ENCODE results near the gene PCP4L1. TPM values are rescaled to one million over a fixed set of nuclear protein-coding genes. Genes with fewer than 3 reads are reported as not detected.
A peak's percentile ranks its signal among the peaks of the same experiment; 100 is the strongest.

Gene PCP4L1
- total and polyA plus RNA-seq, 2 donors (not counting 1 experiment from before 2014, with no cell fraction given), result not detected

- no peaks in the 10 kb centered on the region for H3K9me3 ChIP-seq (ENCODE audit: control extremely low read depth in 1 of 3, control insufficient read depth in 2 of 3, insufficient read depth in 1 of 3, low read length in 2 of 3)
- H3K9me3 Mint-ChIP-seq (ENCODE audit: insufficient read depth), result no peaks in the 10 kb centered on the region
- H3K79me2 ChIP-seq (ENCODE audit: control insufficient read depth, insufficient read depth, low read length), result peaks cover 13% of the 10 kb centered on the region
- peak; percentile 99 for ATAC-seq (ENCODE audit: low read depth)
- WGBS (ENCODE audit: insufficient coverage), result 61% methylated on average over 10 of the region's 11 CpGs
- no peak overlapping the region for H3K27ac Mint-ChIP-seq
- no peak overlapping the region for H3K4me2 ChIP-seq (replicated peaks; ENCODE audit: low read depth, low read length, poor library complexity, severe bottlenecking)
- no peak overlapping the region for H2AFZ ChIP-seq (ENCODE audit: insufficient read depth, low read depth, low read length, poor library complexity, severe bottlenecking)
- H3K27me3 Mint-ChIP-seq, result peaks cover 4% of the 10 kb centered on the region
- ChIA-PET CTCF (interaction anchor here (0.6 to 3.2 kb wide), 12 partner anchors 10 to 180 kb away, joined by 3 to 33 read pairs (median 6); partner anchors contain the start of genes APOA2, PPOX and TOMM40L), POLR2A (interaction anchor here (0.6 kb wide), 1 partner anchor 171 kb away, joined by 4 read pairs; no protein-coding TSS in a partner anchor)
- H3K4me3 Mint-ChIP-seq, result no peak overlapping the region
- intact Hi-C loops (cut with micrococcal nuclease), result loop anchor here (1.0 kb wide), 1 partner anchor 172 kb away; no protein-coding TSS in a partner anchor
- TF ChIP-seq CTCF (IDR thresholded peaks at IDR 0.05) (peak; percentile 74), EZH2 (IDR thresholded peaks at IDR 0.05; ENCODE audit: borderline replicate concordance, insufficient read depth, low read depth, low read length, poor library complexity, severe bottlenecking) (no peak)
- H3K27ac ChIP-seq (ENCODE audit: low read length in 2 of 2), result no peak overlapping the region
- no peak overlapping the region for H3K4me3 ChIP-seq (ENCODE audit: control extremely low read depth in 1 of 5, extremely low read depth in 1 of 5, insufficient read depth in 1 of 5, low read depth in 2 of 5, low read length in 4 of 5)
- H3K4me1 Mint-ChIP-seq, result peaks cover 3% of the 10 kb centered on the region
- peaks cover 0 to under 1% (median under 1%) of the 10 kb centered on the region in 4 experiments for H3K27me3 ChIP-seq (replicated peaks in 1 of 4; ENCODE audit: control extremely low read depth in 1 of 4, control insufficient read depth in 3 of 4, insufficient read depth in 4 of 4, low read length in 3 of 4)
- peak; percentile 81 for DNase-seq
- peaks cover 23% of the 10 kb centered on the region for H4K20me1 ChIP-seq (ENCODE audit: control insufficient read depth, insufficient read depth, low read length, poor library complexity, severe bottlenecking)
- H3K4me1 ChIP-seq (ENCODE audit: control insufficient read depth in 2 of 2, insufficient read depth in 2 of 2, low read length in 2 of 2), result peaks cover under 1% of the 10 kb centered on the region in 2 donors
- H3K36me3 ChIP-seq (replicated peaks in 1 of 2; ENCODE audit: control extremely low read depth in 1 of 2, control insufficient read depth in 1 of 2, extremely low read depth in 1 of 2, insufficient read depth in 2 of 2, low read length in 1 of 2), result peaks cover 8 to 82% of the 10 kb centered on the region in 2 experiments
- no peak overlapping the region for H3K9ac ChIP-seq (ENCODE audit: low read length)
Measured at GRCh38 chr1:161209790-161210409, 48.6 kb upstream of the PCP4L1 start.

GRCh38 chr1:161214369-161214768 lies 44.2 kb upstream of the PCP4L1 start:
- ChIA-PET CTCF (interaction anchor here (3.4 kb wide), 1 partner anchor 12 kb away, joined by 19 read pairs; the partner anchor contains the start of gene TOMM40L), POLR2A (interaction anchor here (0.7 kb wide), 2 partner anchors 10 to 512 kb away, joined by 5 to 7 read pairs; no protein-coding TSS in a partner anchor)
- Histone ChIP-seq H2AFZ (ENCODE audit: insufficient read depth, low read depth, low read length, poor library complexity, severe bottlenecking) (no peak overlapping the region), H3K9me3 (ENCODE audit: control extremely low read depth in 1 of 3, control insufficient read depth in 2 of 3, insufficient read depth in 1 of 3, low read length in 2 of 3) (no peaks in the 10 kb centered on the region), H3K9ac (ENCODE audit: low read length) (no peak overlapping the region), H3K27me3 (replicated peaks in 1 of 4; ENCODE audit: control extremely low read depth in 1 of 4, control insufficient read depth in 3 of 4, insufficient read depth in 4 of 4, low read length in 3 of 4) (peaks cover 0 to 12% (median 5%) of the 10 kb centered on the region in 4 experiments), H4K20me1 (ENCODE audit: control insufficient read depth, insufficient read depth, low read length, poor library complexity, severe bottlenecking) (peaks cover 4% of the 10 kb centered on the region), H3K27ac (ENCODE audit: low read length in 2 of 2) (no peak overlapping the region), H3K79me2 (ENCODE audit: control insufficient read depth, insufficient read depth, low read length) (no peaks in the 10 kb centered on the region), H3K4me1 (ENCODE audit: control insufficient read depth in 2 of 2, insufficient read depth in 2 of 2, low read length in 2 of 2) (peaks cover 15 to 26% of the 10 kb centered on the region in 2 donors), H3K4me3 (ENCODE audit: control extremely low read depth in 1 of 5, extremely low read depth in 1 of 5, insufficient read depth in 1 of 5, low read depth in 2 of 5, low read length in 4 of 5) (no peak overlapping the region), H3K4me2 (replicated peaks; ENCODE audit: low read depth, low read length, poor library complexity, severe bottlenecking) (no peak overlapping the region), H3K36me3 (replicated peaks in 1 of 2; ENCODE audit: control extremely low read depth in 1 of 2, control insufficient read depth in 1 of 2, extremely low read depth in 1 of 2, insufficient read depth in 2 of 2, low read length in 1 of 2) (peaks cover 8 to 52% of the 10 kb centered on the region in 2 experiments)
- TF ChIP-seq CTCF (IDR thresholded peaks at IDR 0.05) (no peak), EZH2 (IDR thresholded peaks at IDR 0.05; ENCODE audit: borderline replicate concordance, insufficient read depth, low read depth, low read length, poor library complexity, severe bottlenecking) (no peak)
- peaks cover 12% of the 10 kb centered on the region for H3K27me3 Mint-ChIP-seq
- H3K4me1 Mint-ChIP-seq, result peaks cover 27% of the 10 kb centered on the region
- WGBS (ENCODE audit: insufficient coverage), result 96% methylated on average over 4 of the region's 9 CpGs
- no peaks in the 10 kb centered on the region for H3K9me3 Mint-ChIP-seq (ENCODE audit: insufficient read depth)
- DNase-seq, result no peak
- intact Hi-C loops (cut with micrococcal nuclease), result no loop called here
- no peak for ATAC-seq (ENCODE audit: low read depth)
- no peak overlapping the region for H3K4me3 Mint-ChIP-seq
- H3K27ac Mint-ChIP-seq, result no peak overlapping the region

All from B cell (primary cell).